ENCODE results near the gene MAT2B. TPM values are rescaled to one million over a fixed set of nuclear protein-coding genes. Genes with fewer than 3 reads are reported as not detected.

Gene MAT2B
- total RNA-seq, 1 donor from 2014 or later = 46.3 TPM

- no peak overlapping the region for H3K4me3 ChIP-seq (ENCODE audit: low read depth, low read length)
- TF ChIP-seq CTCF (conservative IDR thresholded peaks at IDR 0.05; ENCODE audit: low read depth, low read length) = no peak
- DNase-seq (ENCODE audit: low read depth) = no peak
These were observed 58.5 kb downstream of the MAT2B start for GRCh38 chr5:163563880-163564279.

GRCh38 chr5:163564321-163564938 lies 59.0 kb downstream of the MAT2B start:
- DNase-seq (ENCODE audit: low read depth) = no peak
- peak; percentile 94 for TF ChIP-seq CTCF (conservative IDR thresholded peaks at IDR 0.05; ENCODE audit: low read depth, low read length)

GRCh38 chr5:163565492-163565891 lies 60.1 kb downstream of the MAT2B start:
- peak overlapping the region; percentile 48 for H3K4me3 ChIP-seq (ENCODE audit: low read depth, low read length)
- no peak for TF ChIP-seq CTCF (conservative IDR thresholded peaks at IDR 0.05; ENCODE audit: low read depth, low read length)

More at GRCh38 chr5:163564321-163564938, 59.0 kb downstream of the MAT2B start:
- no peak overlapping the region for H3K4me3 ChIP-seq (ENCODE audit: low read depth, low read length)

GRCh38 chr5:163565931-163566608 lies 60.7 kb downstream of the MAT2B start:
- peak overlapping the region; percentile 48 for H3K4me3 ChIP-seq (ENCODE audit: low read depth, low read length)
- DNase-seq (ENCODE audit: low read depth) = no peak
- peak; percentile 3 for TF ChIP-seq CTCF (conservative IDR thresholded peaks at IDR 0.05; ENCODE audit: low read depth, low read length)

More at GRCh38 chr5:163565492-163565891, 60.1 kb downstream of the MAT2B start:
- no peak for DNase-seq (ENCODE audit: low read depth)

- DNase-seq (ENCODE audit: low read depth) = no peak
- no peak for TF ChIP-seq CTCF (conservative IDR thresholded peaks at IDR 0.05; ENCODE audit: low read depth, low read length)
- H3K4me3 ChIP-seq (ENCODE audit: low read depth, low read length) = no peak overlapping the region
These were observed 61.3 kb downstream of the MAT2B start for GRCh38 chr5:163566678-163567077.

GRCh38 chr5:163567811-163568210 lies 62.4 kb downstream of the MAT2B start:
- no peak for DNase-seq (ENCODE audit: low read depth)
- H3K4me3 ChIP-seq (ENCODE audit: low read depth, low read length) = no peak overlapping the region
- TF ChIP-seq CTCF (conservative IDR thresholded peaks at IDR 0.05; ENCODE audit: low read depth, low read length) = no peak

Other genes with a start within 250 kb of the MAT2B start
- gene CCNG1, start 68.0 kb upstream of the MAT2B start, total RNA-seq = 139 and 191 TPM in 2 replicates
- gene NUDCD2, start 45.5 kb upstream of the MAT2B start, total RNA-seq = 4.6 and 11.1 TPM in 2 replicates
- gene HMMR, start 45.0 kb upstream of the MAT2B start, total RNA-seq = 19.5 and 54.4 TPM in 2 replicates